GM12878 (cell line): ENCODE results near the gene NFKBIA.
A peak's percentile ranks its signal among the peaks of the same experiment; 100 is the strongest.

Source experiments
- CBX5 ChIP-seq: sonication (generic); IDR thresholded peaks from 2 replicates; pipeline ENCODE4 v1.6.1; 2016; ENCODE audit warnings: low read depth, moderate library complexity, mild to moderate bottlenecking, inconsistent platforms
- GABPA ChIP-seq: IDR thresholded peaks from 2 replicates; pipeline ENCODE4 v1.6.1; 2014; ENCODE audit warnings: antibody characterized with exemption, low read depth, mild to moderate bottlenecking, inconsistent platforms
- MTA3 ChIP-seq: IDR thresholded peaks from 2 replicates; pipeline ENCODE4 v1.6.1; 2012; ENCODE audit warnings: low read length, inconsistent platforms, borderline replicate concordance
- TF ChIP-seq, protein P1 (sequence below): IDR thresholded peaks from 2 replicates; pipeline ENCODE4 v1.6.1; 2011; ENCODE audit warnings: borderline replicate concordance, low read depth, mild to moderate bottlenecking, moderate library complexity, low read length; ENCODE audit not compliant: insufficient read depth, poor library complexity, severe bottlenecking
- TF ChIP-seq, protein P2 (sequence below), 3 experiments: IDR thresholded peaks in 2 of 3; conservative IDR thresholded peaks in 1 of 3; 2 replicates each; pipeline ENCODE4 v1.5.1; 2011; ENCODE audit warnings: low read depth in 3 of 3, low read length in 3 of 3, mild to moderate bottlenecking in 3 of 3, control low read depth in 2 of 3, moderate library complexity in 2 of 3, inconsistent platforms in 1 of 3, mixed read lengths in 1 of 3; ENCODE audit not compliant: control insufficient read depth in 2 of 3, insufficient read depth in 1 of 3; ENCODE audit errors: extremely low read depth in 1 of 3

GRCh38 chr14:35438910-35439713, 34.6 kb upstream of the NFKBIA start:
- TF ChIP-seq, protein P1, sequence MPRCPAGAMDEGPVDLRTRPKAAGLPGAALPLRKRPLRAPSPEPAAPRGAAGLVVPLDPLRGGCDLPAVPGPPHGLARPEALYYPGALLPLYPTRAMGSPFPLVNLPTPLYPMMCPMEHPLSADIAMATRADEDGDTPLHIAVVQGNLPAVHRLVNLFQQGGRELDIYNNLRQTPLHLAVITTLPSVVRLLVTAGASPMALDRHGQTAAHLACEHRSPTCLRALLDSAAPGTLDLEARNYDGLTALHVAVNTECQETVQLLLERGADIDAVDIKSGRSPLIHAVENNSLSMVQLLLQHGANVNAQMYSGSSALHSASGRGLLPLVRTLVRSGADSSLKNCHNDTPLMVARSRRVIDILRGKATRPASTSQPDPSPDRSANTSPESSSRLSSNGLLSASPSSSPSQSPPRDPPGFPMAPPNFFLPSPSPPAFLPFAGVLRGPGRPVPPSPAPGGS: no peak
- TF ChIP-seq, protein P2, sequence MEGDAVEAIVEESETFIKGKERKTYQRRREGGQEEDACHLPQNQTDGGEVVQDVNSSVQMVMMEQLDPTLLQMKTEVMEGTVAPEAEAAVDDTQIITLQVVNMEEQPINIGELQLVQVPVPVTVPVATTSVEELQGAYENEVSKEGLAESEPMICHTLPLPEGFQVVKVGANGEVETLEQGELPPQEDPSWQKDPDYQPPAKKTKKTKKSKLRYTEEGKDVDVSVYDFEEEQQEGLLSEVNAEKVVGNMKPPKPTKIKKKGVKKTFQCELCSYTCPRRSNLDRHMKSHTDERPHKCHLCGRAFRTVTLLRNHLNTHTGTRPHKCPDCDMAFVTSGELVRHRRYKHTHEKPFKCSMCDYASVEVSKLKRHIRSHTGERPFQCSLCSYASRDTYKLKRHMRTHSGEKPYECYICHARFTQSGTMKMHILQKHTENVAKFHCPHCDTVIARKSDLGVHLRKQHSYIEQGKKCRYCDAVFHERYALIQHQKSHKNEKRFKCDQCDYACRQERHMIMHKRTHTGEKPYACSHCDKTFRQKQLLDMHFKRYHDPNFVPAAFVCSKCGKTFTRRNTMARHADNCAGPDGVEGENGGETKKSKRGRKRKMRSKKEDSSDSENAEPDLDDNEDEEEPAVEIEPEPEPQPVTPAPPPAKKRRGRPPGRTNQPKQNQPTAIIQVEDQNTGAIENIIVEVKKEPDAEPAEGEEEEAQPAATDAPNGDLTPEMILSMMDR (IDR thresholded peaks at IDR 0.05 in 2 of 3, conservative IDR thresholded peaks at IDR 0.05 in 1 of 3; ENCODE audit: control insufficient read depth in 2 of 3, extremely low read depth in 1 of 3, insufficient read depth in 1 of 3, low read depth in 3 of 3, low read length in 3 of 3): peak; percentile 45 to 62 (median 54); a peak in 5 of 6 replicates
- no peak for TF ChIP-seq CBX5
- no peak for TF ChIP-seq MTA3
- TF ChIP-seq GABPA: no peak
